Measurements from ENCODE around the gene IL36A. TPM values are rescaled to one million over a fixed set of nuclear protein-coding genes. Genes with fewer than 3 reads are reported as not detected.

The IL36A gene
- not detected for total RNA-seq

DNA sequence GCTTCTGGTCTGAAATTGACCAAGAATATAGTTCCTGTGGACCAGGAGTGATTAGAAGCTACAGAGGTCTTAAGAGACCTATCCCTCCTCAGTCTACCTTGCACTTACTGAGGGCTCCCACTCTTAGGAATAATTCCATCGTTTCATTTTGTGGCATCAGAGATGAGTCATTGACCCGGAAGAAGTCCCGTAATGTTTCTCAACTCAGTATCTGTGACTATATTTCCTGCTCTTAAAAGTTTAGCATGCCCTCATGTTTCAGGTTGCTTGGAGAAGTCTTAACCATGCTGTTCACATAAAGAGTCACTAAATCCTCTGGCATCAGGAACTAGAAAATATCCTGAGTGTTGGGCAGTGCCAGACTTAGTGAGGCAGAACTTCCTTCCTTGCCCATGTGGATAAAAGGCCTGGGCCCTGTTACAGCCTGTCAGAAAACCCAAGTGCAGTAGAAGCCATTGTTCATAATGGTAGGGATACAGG lies at the start of gene IL36A:
TSS of gene IL36A (plus strand) at position 430 of the 480 bp plus-strand sequence. CDS start 413 bp downstream, outside the sequence.
- Histone ChIP-seq H3K27ac (ENCODE audit: low read depth, low read length) (no peak within 1 kb of the TSS), H3K36me3 (ENCODE audit: control insufficient read depth in 3 of 3, insufficient read depth in 3 of 3, low read length in 3 of 3) (no peaks in the 10 kb centered on the region), H3K9ac (ENCODE audit: low read depth in 1 of 3, low read length in 3 of 3) (no peak within 1 kb of the TSS), H3K4me3 (ENCODE audit: low read length in 3 of 3) (no peak within 1 kb of the TSS), H3K4me1 (ENCODE audit: control insufficient read depth in 3 of 3, insufficient read depth in 3 of 3, low read length in 3 of 3) (no peaks in the 10 kb centered on the region), H3K9me3 (ENCODE audit: control insufficient read depth in 3 of 3, low read length in 3 of 3) (no peaks in the 10 kb centered on the region), H3K27me3 (ENCODE audit: control insufficient read depth in 3 of 3, insufficient read depth in 3 of 3, low read length in 3 of 3) (peaks cover 0 to 2% (median 0%) of the 10 kb centered on the region in 3 donors)

- Histone ChIP-seq H3K9ac (ENCODE audit: low read depth in 1 of 3, low read length in 3 of 3) (no peak overlapping the region), H3K4me1 (ENCODE audit: control insufficient read depth in 3 of 3, insufficient read depth in 3 of 3, low read length in 3 of 3) (no peaks in the 10 kb centered on the region), H3K9me3 (ENCODE audit: control insufficient read depth in 3 of 3, low read length in 3 of 3) (no peaks in the 10 kb centered on the region), H3K4me3 (ENCODE audit: low read length in 3 of 3) (no peak overlapping the region), H3K36me3 (ENCODE audit: control insufficient read depth in 3 of 3, insufficient read depth in 3 of 3, low read length in 3 of 3) (no peaks in the 10 kb centered on the region), H3K27ac (ENCODE audit: low read depth, low read length) (no peak overlapping the region), H3K27me3 (ENCODE audit: control insufficient read depth in 3 of 3, insufficient read depth in 3 of 3, low read length in 3 of 3) (peaks cover 0 to 12% (median 0%) of the 10 kb centered on the region in 3 donors)
Measured at GRCh38 chr2:112957511-112957910, 47.7 kb upstream of the IL36A start.

DNA sequence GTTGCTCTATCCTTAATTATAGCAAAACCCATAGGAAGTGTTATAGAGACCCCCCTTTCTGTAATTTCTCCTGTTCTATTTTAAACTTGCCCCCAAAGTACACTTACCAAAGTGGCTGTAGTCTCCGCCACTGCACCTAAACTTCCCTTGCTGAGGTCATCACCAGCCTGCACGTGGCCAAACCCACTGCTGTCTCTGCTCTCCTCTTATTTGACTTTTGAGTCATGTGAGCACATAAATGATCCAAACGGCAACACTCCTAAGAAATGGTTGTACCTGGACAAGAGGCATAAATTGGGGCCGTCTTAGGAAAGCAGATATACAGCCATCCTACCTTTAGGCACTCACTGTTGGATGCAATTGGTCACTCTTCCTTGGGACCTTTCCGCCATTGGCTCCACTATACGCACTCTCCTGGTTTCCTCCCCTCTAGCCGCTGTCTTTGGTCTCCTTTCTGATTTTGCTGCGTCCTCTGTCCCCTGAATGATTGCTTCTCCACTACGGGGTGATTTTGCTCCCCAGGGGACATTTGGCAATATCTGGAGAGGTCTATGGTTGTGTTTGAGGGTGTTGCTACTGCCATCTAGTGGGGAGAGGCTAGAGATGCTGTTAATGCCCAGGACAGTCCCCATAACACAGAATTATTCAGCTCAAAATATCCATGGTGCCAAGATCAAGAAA lies 46.7 kb upstream of the IL36A start:
- Histone ChIP-seq H3K27ac (ENCODE audit: low read depth, low read length) (no peak overlapping the region), H3K4me1 (ENCODE audit: control insufficient read depth in 3 of 3, insufficient read depth in 3 of 3, low read length in 3 of 3) (no peaks in the 10 kb centered on the region), H3K36me3 (ENCODE audit: control insufficient read depth in 3 of 3, insufficient read depth in 3 of 3, low read length in 3 of 3) (no peaks in the 10 kb centered on the region), H3K4me3 (ENCODE audit: low read length in 3 of 3) (no peak overlapping the region), H3K9me3 (ENCODE audit: control insufficient read depth in 3 of 3, low read length in 3 of 3) (no peaks in the 10 kb centered on the region), H3K27me3 (ENCODE audit: control insufficient read depth in 3 of 3, insufficient read depth in 3 of 3, low read length in 3 of 3) (peaks cover 0 to 12% (median 0%) of the 10 kb centered on the region in 3 donors), H3K9ac (ENCODE audit: low read depth in 1 of 3, low read length in 3 of 3) (no peak overlapping the region)

- Histone ChIP-seq H3K27ac (ENCODE audit: low read depth, low read length) (no peak overlapping the region), H3K9ac (ENCODE audit: low read depth in 1 of 3, low read length in 3 of 3) (no peak overlapping the region), H3K9me3 (ENCODE audit: control insufficient read depth in 3 of 3, low read length in 3 of 3) (no peaks in the 10 kb centered on the region), H3K27me3 (ENCODE audit: control insufficient read depth in 3 of 3, insufficient read depth in 3 of 3, low read length in 3 of 3) (peaks cover 0 to 12% (median 0%) of the 10 kb centered on the region in 3 donors), H3K36me3 (ENCODE audit: control insufficient read depth in 3 of 3, insufficient read depth in 3 of 3, low read length in 3 of 3) (no peaks in the 10 kb centered on the region), H3K4me1 (ENCODE audit: control insufficient read depth in 3 of 3, insufficient read depth in 3 of 3, low read length in 3 of 3) (no peaks in the 10 kb centered on the region), H3K4me3 (ENCODE audit: low read length in 3 of 3) (no peak overlapping the region)
Measured at GRCh38 chr2:112959109-112959812, 46.0 kb upstream of the IL36A start.

DNA sequence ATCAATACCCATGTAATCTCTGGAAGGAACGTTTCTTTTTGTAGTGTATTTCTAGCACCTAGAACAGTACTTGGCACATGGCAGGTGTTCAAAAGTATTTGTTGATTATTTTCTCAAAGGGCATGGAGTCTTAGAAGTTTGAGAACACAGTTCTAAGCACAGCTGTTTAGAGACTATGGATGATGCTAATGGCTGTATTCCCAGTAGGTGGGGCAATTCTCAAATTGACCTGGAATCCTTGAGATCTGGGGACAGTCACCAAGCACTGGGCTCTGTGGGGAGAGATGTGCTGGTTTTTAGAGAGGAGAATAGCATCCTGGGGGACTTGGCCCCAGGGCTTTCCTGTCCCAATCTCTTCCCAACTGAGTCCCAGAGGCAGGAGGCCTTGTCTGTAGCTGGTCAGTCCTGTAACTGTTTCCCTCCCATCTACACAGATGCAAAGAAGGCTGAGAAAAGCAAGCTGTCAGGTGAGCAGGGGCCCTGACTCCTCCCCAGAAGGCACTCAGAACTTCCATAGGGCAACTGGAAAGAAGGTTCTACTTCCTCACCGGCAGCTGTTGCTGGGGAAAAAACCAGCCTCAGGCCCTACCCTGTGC lies 44.9 kb upstream of the IL36A start:
- H3K4me3 ChIP-seq (ENCODE audit: low read length in 3 of 3), result no peak overlapping the region
- no peaks in the 10 kb centered on the region for H3K36me3 ChIP-seq (ENCODE audit: control insufficient read depth in 3 of 3, insufficient read depth in 3 of 3, low read length in 3 of 3)
- H3K27ac ChIP-seq (ENCODE audit: low read depth, low read length), result no peak overlapping the region
- H3K4me1 ChIP-seq (ENCODE audit: control insufficient read depth in 3 of 3, insufficient read depth in 3 of 3, low read length in 3 of 3), result no peaks in the 10 kb centered on the region
- H3K27me3 ChIP-seq (ENCODE audit: control insufficient read depth in 3 of 3, insufficient read depth in 3 of 3, low read length in 3 of 3), result peaks cover 0 to 12% (median 0%) of the 10 kb centered on the region in 3 donors
- no peak overlapping the region for H3K9ac ChIP-seq (ENCODE audit: low read depth in 1 of 3, low read length in 3 of 3)
- no peaks in the 10 kb centered on the region for H3K9me3 ChIP-seq (ENCODE audit: control insufficient read depth in 3 of 3, low read length in 3 of 3)

DNA sequence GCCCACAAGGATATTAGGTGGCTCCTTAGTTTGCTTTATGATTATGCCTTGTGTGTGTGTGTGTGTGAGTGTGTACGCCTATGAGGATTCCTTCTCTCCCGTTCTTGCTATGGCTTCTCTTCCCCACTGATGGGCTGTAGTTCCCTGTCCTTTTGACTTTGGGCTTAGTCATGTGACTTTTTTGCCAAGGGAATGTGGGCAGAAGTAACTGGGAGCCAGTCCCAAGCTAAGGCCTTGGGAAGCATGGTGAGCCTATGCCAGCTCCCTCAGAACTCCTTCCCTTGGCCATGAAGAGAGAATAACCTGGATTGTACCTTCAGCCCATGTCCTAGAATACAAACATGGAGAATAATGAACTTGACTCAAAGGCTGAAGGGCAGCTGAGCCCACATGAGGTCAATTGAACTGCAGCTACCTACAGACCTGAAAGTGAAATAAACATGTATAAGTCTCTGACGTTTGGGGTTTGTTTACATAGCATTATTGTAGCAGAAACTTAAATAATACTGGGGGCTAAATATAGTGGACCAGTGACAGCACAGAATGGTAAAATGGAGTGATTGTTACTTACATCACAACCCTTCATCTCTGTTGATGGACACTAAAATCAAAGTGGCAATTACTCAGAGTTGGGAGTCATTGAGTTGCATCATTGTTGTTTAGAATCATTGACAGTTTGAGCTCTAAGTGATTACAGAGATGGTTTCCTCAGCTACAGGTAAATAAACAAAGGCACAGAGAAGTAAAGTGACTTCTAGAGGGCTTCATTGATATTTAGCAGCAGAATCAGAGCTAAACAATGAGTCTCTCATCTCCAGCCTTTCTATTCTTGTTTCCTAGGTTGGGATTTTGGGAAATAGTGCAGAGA lies 42.7 kb upstream of the IL36A start:
- Histone ChIP-seq H3K9me3 (ENCODE audit: control insufficient read depth in 3 of 3, low read length in 3 of 3) (no peaks in the 10 kb centered on the region), H3K27ac (ENCODE audit: low read depth, low read length) (no peak overlapping the region), H3K4me1 (ENCODE audit: control insufficient read depth in 3 of 3, insufficient read depth in 3 of 3, low read length in 3 of 3) (no peaks in the 10 kb centered on the region), H3K4me3 (ENCODE audit: low read length in 3 of 3) (no peak overlapping the region), H3K27me3 (ENCODE audit: control insufficient read depth in 3 of 3, insufficient read depth in 3 of 3, low read length in 3 of 3) (peaks cover 0 to 4% (median 0%) of the 10 kb centered on the region in 3 donors), H3K9ac (ENCODE audit: low read depth in 1 of 3, low read length in 3 of 3) (no peak overlapping the region), H3K36me3 (ENCODE audit: control insufficient read depth in 3 of 3, insufficient read depth in 3 of 3, low read length in 3 of 3) (no peaks in the 10 kb centered on the region)

DNA sequence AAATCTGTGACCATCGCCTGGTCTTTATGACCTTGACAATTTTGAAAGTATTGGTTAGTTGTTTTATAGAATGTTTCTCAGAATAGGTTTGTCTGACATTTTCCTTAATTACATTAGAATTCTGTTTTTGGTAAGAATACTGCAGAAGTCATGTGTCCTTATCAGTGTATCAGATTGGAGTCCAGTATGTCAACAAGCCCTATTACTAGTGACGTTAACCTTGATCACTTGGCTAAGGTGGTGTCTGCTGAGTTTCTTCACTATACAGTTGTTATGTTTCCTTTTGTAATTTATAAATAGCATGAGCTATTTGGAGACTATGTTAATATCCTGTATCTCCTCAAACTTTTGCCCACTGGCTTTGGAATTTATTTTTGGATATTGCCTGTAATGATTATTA lies 38.2 kb upstream of the IL36A start:
- no peaks in the 10 kb centered on the region for H3K9me3 ChIP-seq (ENCODE audit: control insufficient read depth in 3 of 3, low read length in 3 of 3)
- H3K4me1 ChIP-seq (ENCODE audit: control insufficient read depth in 3 of 3, insufficient read depth in 3 of 3, low read length in 3 of 3), result no peaks in the 10 kb centered on the region
- H3K27ac ChIP-seq (ENCODE audit: low read depth, low read length), result no peak overlapping the region
- H3K9ac ChIP-seq (ENCODE audit: low read depth in 1 of 3, low read length in 3 of 3), result no peak overlapping the region
- peaks cover 0 to 3% (median 0%) of the 10 kb centered on the region in 3 donors for H3K27me3 ChIP-seq (ENCODE audit: control insufficient read depth in 3 of 3, insufficient read depth in 3 of 3, low read length in 3 of 3)
- H3K36me3 ChIP-seq (ENCODE audit: control insufficient read depth in 3 of 3, insufficient read depth in 3 of 3, low read length in 3 of 3), result no peaks in the 10 kb centered on the region
- H3K4me3 ChIP-seq (ENCODE audit: low read length in 3 of 3), result no peak overlapping the region

- H3K4me1 ChIP-seq (ENCODE audit: control insufficient read depth in 3 of 3, insufficient read depth in 3 of 3, low read length in 3 of 3), result no peaks in the 10 kb centered on the region
- no peak overlapping the region for H3K27ac ChIP-seq (ENCODE audit: low read depth, low read length)
- peaks cover 0 to 4% (median 0%) of the 10 kb centered on the region in 3 donors for H3K27me3 ChIP-seq (ENCODE audit: control insufficient read depth in 3 of 3, insufficient read depth in 3 of 3, low read length in 3 of 3)
- H3K9me3 ChIP-seq (ENCODE audit: control insufficient read depth in 3 of 3, low read length in 3 of 3), result no peaks in the 10 kb centered on the region
- H3K4me3 ChIP-seq (ENCODE audit: low read length in 3 of 3), result no peak overlapping the region
- no peaks in the 10 kb centered on the region for H3K36me3 ChIP-seq (ENCODE audit: control insufficient read depth in 3 of 3, insufficient read depth in 3 of 3, low read length in 3 of 3)
- H3K9ac ChIP-seq (ENCODE audit: low read depth in 1 of 3, low read length in 3 of 3), result no peak overlapping the region
Measured at GRCh38 chr2:112972423-112973086, 32.7 kb upstream of the IL36A start.

DNA sequence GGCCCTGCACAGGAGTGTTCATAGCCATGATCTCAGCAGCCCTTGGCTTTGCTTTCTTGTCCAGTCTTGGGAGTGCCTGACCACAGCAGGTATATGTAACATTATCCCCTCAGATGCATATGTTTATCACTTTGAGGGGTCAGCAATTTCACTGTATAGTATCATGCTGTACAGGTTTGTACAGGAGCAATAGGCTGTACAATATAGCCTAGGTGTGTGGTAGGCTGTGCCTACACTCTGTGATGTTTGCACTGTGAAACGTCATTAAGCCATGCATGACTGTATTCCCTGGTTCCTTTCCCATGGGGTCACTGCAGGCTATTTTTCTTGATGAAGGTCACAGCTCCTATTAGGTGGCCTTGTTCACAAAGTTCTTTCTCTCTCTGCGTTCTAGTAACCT lies 32.1 kb upstream of the IL36A start:
- H3K4me3 ChIP-seq (ENCODE audit: low read length in 3 of 3), result no peak overlapping the region
- no peaks in the 10 kb centered on the region for H3K9me3 ChIP-seq (ENCODE audit: control insufficient read depth in 3 of 3, low read length in 3 of 3)
- no peak overlapping the region for H3K9ac ChIP-seq (ENCODE audit: low read depth in 1 of 3, low read length in 3 of 3)
- no peaks in the 10 kb centered on the region for H3K36me3 ChIP-seq (ENCODE audit: control insufficient read depth in 3 of 3, insufficient read depth in 3 of 3, low read length in 3 of 3)
- no peaks in the 10 kb centered on the region for H3K4me1 ChIP-seq (ENCODE audit: control insufficient read depth in 3 of 3, insufficient read depth in 3 of 3, low read length in 3 of 3)
- no peak overlapping the region for H3K27ac ChIP-seq (ENCODE audit: low read depth, low read length)
- H3K27me3 ChIP-seq (ENCODE audit: control insufficient read depth in 3 of 3, insufficient read depth in 3 of 3, low read length in 3 of 3), result peaks cover 0 to 4% (median 0%) of the 10 kb centered on the region in 3 donors
